CD4-positive, CD25-positive, alpha-beta regulatory T cell (primary cell): ENCODE data around the gene SPNS1. TPM values are rescaled to one million over a fixed set of nuclear protein-coding genes. Genes with fewer than 3 reads are reported as not detected.

ENCODE experiments used
- ATAC-seq, 2 donors: fragments of 150-1000 bp; cut with Tn5 transposase; one replicate each; pipeline ENCODE4 v1.10.0; 2021; ENCODE audit warnings: low read depth in 2 of 2, moderate number of reproducible peaks in 2 of 2, moderate library complexity in 1 of 2
- DNase-seq, 3 donors: peaks; one replicate each; pipeline versions ENCODE4 v3.0.0 to v3.0.0-alpha.2; 2012 to 2022; ENCODE audit warnings: mixed read lengths in 1 of 3
- H3K27ac ChIP-seq: one replicate; pipeline ENCODE4 v1.7.0; 2013; ENCODE audit warnings: mild to moderate bottlenecking, low read length; ENCODE audit not compliant: insufficient read depth, poor library complexity, severe bottlenecking
- H3K27me3 ChIP-seq: one replicate; pipeline ENCODE4 v1.7.0; 2013; ENCODE audit warnings: low read length; ENCODE audit not compliant: control insufficient read depth, insufficient read depth
- H3K36me3 ChIP-seq: one replicate; pipeline ENCODE4 v1.7.0; 2013; ENCODE audit warnings: mild to moderate bottlenecking, low read length, moderate library complexity; ENCODE audit not compliant: control insufficient read depth, insufficient read depth
- H3K4me1 ChIP-seq: 2 replicates; pipeline ENCODE4 v1.7.0; 2013; ENCODE audit warnings: mild to moderate bottlenecking, low read length; ENCODE audit not compliant: insufficient read depth, control insufficient read depth, poor library complexity, severe bottlenecking
- H3K4me3 ChIP-seq: one replicate; pipeline ENCODE4 v1.7.0; 2013; ENCODE audit warnings: low read depth, mild to moderate bottlenecking, low read length, moderate library complexity
- H3K9me3 ChIP-seq, 2 experiments: 1 replicate in 1 of 2; 2 replicates in 1 of 2; pipeline ENCODE4 v1.7.0; 2013; ENCODE audit warnings: low read length in 2 of 2, mild to moderate bottlenecking in 1 of 2, moderate library complexity in 1 of 2; ENCODE audit not compliant: control insufficient read depth in 2 of 2
- H3K27ac Mint-ChIP-seq, 3 donors: one replicate each; pipeline ENCODE4 v1.8.0; 2020 to 2022; ENCODE audit warnings: mild to moderate bottlenecking in 3 of 3, mixed read lengths in 3 of 3, moderate library complexity in 2 of 3
- H3K27me3 Mint-ChIP-seq: one replicate; pipeline ENCODE4 v1.8.0; 2022; ENCODE audit warnings: mild to moderate bottlenecking, mixed read lengths
- H3K36me3 Mint-ChIP-seq: one replicate; pipeline ENCODE4 v1.8.0; 2020; ENCODE audit warnings: mixed read lengths
- H3K4me1 Mint-ChIP-seq, 4 donors: one replicate each; pipeline ENCODE4 v1.8.0; 2020 to 2022; ENCODE audit warnings: mixed read lengths in 4 of 4, mild to moderate bottlenecking in 1 of 4
- H3K4me3 Mint-ChIP-seq, 4 donors: one replicate each; pipeline ENCODE4 v1.8.0; 2020 to 2022; ENCODE audit warnings: mild to moderate bottlenecking in 4 of 4, mixed read lengths in 4 of 4, moderate library complexity in 3 of 4
- H3K9me3 Mint-ChIP-seq, 7 donors: one replicate each; pipeline ENCODE4 v1.8.0; 2020 to 2022; ENCODE audit warnings: mixed read lengths in 7 of 7, mild to moderate bottlenecking in 3 of 7, moderate library complexity in 2 of 7
- polyA plus RNA-seq, 4 donors: library from polyadenylated mRNA; unstranded; fragments of 300-500 nt; fragmentation: Illumina TruSeq; gene quantifications; one replicate each; pipeline ENCODE4 v1.2.3, GENCODE V29; 2021
- total RNA-seq: library from RNA; stranded (reverse); gene quantifications from one replicate; pipeline ENCODE4 v1.2.3, GENCODE V29; 2022

SPNS1 gene
- total and polyA plus RNA-seq, 5 donors from 2014 or later = 22.3 to 32.9 (median 24.5) TPM

DNA sequence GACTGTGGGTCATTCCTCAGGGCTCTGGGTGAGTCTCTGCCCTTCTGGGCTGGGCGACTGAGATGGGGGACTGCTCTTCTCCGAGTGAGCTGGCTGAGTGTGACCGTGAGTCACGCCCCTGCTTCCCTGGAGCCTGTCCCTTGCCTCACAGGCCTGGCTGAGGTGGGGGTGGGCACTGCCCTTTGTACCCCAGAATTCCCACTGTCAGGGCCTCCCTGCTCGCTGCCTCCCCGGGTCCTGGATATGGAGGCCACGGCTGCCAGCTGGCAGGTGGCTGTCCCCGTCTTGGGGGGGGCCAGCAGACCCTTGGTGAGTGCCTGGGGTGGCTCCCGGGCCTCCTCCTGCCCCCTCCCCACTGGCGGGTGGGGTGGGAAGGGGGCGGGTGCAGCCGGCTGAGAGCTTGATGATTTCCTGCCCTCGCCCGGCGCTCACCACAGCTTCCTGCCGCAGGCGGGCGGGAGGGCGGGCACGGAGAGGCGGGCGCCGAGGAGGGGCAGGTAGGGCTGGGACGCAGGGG, 10.1 kb downstream of the SPNS1 start, which contains the start of gene LAT:
Gene LAT (plus strand): TSS at position 434 of the 517 bp plus-strand sequence. CDS start 366 bp downstream, outside the sequence.
- Mint-ChIP-seq H3K4me3 (peak within 1 kb of the TSS; percentile 90 to 99 (median 98)), H3K27me3 (peaks cover 5% of the 10 kb centered on the region), H3K9me3 (peaks cover 0 to 7% (median 1%) of the 10 kb centered on the region in 7 donors), H3K4me1 (peaks cover 6 to 62% (median 33%) of the 10 kb centered on the region in 4 donors), H3K36me3 (peaks cover 36% of the 10 kb centered on the region), H3K27ac (peak within 1 kb of the TSS; percentile 89 to 98 (median 96))
- Histone ChIP-seq H3K27ac (peak within 1 kb of the TSS; percentile 80), H3K27me3 (no peaks in the 10 kb centered on the region), H3K4me3 (peak within 1 kb of the TSS; percentile 85), H3K4me1 (peaks cover 65% of the 10 kb centered on the region), H3K36me3 (peaks cover 34% of the 10 kb centered on the region), H3K9me3 (peaks cover 0 to 6% of the 10 kb centered on the region in 2 experiments)
- DNase-seq (peak; percentile 68 to 89 (median 82)), ATAC-seq (peak; percentile 80 to 81)

DNA sequence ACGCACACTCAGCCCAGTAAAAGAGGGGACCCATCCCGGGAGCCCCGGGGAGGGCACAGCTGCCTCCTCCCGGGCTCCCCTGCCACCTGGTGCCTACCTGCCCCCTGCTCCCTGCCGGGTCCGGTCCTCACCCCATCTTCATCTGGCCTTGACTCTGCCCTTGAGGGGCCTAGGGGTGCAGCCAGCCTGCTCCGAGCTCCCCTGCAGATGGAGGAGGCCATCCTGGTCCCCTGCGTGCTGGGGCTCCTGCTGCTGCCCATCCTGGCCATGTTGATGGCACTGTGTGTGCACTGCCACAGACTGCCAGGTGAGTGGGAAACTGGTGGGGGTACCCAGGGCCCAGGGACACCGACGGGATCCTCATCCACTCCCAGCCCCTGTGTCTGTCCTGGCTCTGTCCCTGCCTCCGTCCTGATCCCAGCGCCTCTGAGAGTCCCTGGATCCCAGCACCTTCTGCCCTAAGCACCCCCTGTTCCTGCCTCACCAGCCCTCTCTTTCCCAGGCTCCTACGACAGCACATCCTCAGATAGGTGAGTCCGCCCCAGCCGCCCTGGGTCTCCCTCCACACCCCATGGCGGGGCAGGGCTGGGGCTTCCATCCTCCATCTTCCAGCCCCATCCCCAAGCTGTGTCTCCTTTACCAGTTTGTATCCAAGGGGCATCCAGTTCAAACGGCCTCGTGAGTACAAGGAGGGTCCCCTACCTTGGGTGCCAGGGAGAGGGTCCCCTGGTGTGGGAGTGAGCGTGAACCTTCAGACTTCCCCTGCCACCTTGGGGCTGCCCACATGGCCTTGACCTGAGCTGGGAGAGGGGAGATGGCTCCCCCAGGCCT, 10.8 kb downstream of the SPNS1 start:
- H3K9me3 Mint-ChIP-seq = peaks cover 0 to 7% (median 1%) of the 10 kb centered on the region in 7 donors
- H3K4me3 ChIP-seq = peak overlapping the region; percentile 85
- no peaks in the 10 kb centered on the region for H3K27me3 ChIP-seq
- DNase-seq (no peak), ATAC-seq (peak; percentile 21 to 27)
- H3K36me3 Mint-ChIP-seq = peaks cover 41% of the 10 kb centered on the region
- H3K4me1 ChIP-seq = peaks cover 73% of the 10 kb centered on the region
- peak overlapping the region; percentile 80 for H3K27ac ChIP-seq
- H3K27me3 Mint-ChIP-seq = peaks cover 5% of the 10 kb centered on the region
- H3K4me3 Mint-ChIP-seq = peak overlapping the region; percentile 90 to 99 (median 98)
- peaks cover 9 to 70% (median 39%) of the 10 kb centered on the region in 4 donors for H3K4me1 Mint-ChIP-seq
- H3K36me3 ChIP-seq = peaks cover 33% of the 10 kb centered on the region
- H3K9me3 ChIP-seq = peaks cover 0 to 6% of the 10 kb centered on the region in 2 experiments
- H3K27ac Mint-ChIP-seq = peak overlapping the region; percentile 89 to 98 (median 96)

DNA sequence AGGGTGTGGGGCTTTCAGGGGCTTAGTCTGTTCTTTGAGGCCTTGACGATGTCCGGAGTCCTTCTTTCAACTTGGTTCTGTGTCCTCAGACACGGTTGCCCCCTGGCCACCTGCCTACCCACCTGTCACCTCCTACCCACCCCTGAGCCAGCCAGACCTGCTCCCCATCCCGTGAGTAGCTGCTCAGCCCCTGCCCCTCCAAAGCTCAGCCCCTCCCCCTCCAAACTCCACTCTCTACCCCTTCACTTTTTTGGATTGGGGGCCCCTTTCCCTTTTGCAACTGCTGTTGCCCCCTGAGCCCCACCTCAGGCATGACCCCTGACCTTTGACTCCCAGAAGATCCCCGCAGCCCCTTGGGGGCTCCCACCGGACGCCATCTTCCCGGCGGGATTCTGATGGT, 11.5 kb downstream of the SPNS1 start:
- Mint-ChIP-seq H3K36me3 (peaks cover 42% of the 10 kb centered on the region), H3K9me3 (peaks cover 0 to 7% (median 1%) of the 10 kb centered on the region in 7 donors), H3K27me3 (peaks cover 5% of the 10 kb centered on the region), H3K4me3 (peak overlapping the region; percentile 90 to 99 (median 98)), H3K27ac (peak overlapping the region; percentile 89 to 98 (median 96)), H3K4me1 (peaks cover 14 to 72% (median 44%) of the 10 kb centered on the region in 4 donors)
- ATAC-seq (no peak), DNase-seq (no peak)
- peaks cover 29% of the 10 kb centered on the region for H3K36me3 ChIP-seq
- peak overlapping the region; percentile 85 for H3K4me3 ChIP-seq
- H3K27ac ChIP-seq = peak overlapping the region; percentile 80
- H3K9me3 ChIP-seq = peaks cover 0 to 6% of the 10 kb centered on the region in 2 experiments
- no peaks in the 10 kb centered on the region for H3K27me3 ChIP-seq
- peaks cover 77% of the 10 kb centered on the region for H3K4me1 ChIP-seq

GRCh38 chr16:28986492-28986891, 11.9 kb downstream of the SPNS1 start:
- peaks cover 0 to 5% of the 10 kb centered on the region in 2 experiments for H3K9me3 ChIP-seq
- peak overlapping the region; percentile 80 for H3K27ac ChIP-seq
- Mint-ChIP-seq H3K27me3 (peaks cover 5% of the 10 kb centered on the region), H3K27ac (peak overlapping the region; percentile 89 to 98 (median 96)), H3K36me3 (peaks cover 41% of the 10 kb centered on the region), H3K4me1 (peaks cover 14 to 77% (median 45%) of the 10 kb centered on the region in 4 donors), H3K9me3 (peaks cover 0 to 7% (median 1%) of the 10 kb centered on the region in 7 donors), H3K4me3 (peak overlapping the region; percentile 90 to 99 (median 98))
- ATAC-seq (no peak), DNase-seq (peak in 1 of 3 donors; percentile 31)
- H3K27me3 ChIP-seq = no peaks in the 10 kb centered on the region
- peaks cover 77% of the 10 kb centered on the region for H3K4me1 ChIP-seq
- H3K4me3 ChIP-seq = peak overlapping the region; percentile 85
- H3K36me3 ChIP-seq = peaks cover 25% of the 10 kb centered on the region

- Mint-ChIP-seq H3K4me1 (peaks cover 14 to 82% (median 47%) of the 10 kb centered on the region in 4 donors), H3K9me3 (peaks cover 0 to 7% (median 1%) of the 10 kb centered on the region in 7 donors), H3K27me3 (peaks cover 5% of the 10 kb centered on the region), H3K4me3 (peak overlapping the region; percentile 90 to 99 (median 98)), H3K27ac (peak overlapping the region; percentile 82 to 89 (median 87)), H3K36me3 (peaks cover 35% of the 10 kb centered on the region)
- Histone ChIP-seq H3K27me3 (no peaks in the 10 kb centered on the region), H3K4me3 (peak overlapping the region; percentile 85), H3K36me3 (peaks cover 22% of the 10 kb centered on the region), H3K9me3 (no peaks in the 10 kb centered on the region), H3K4me1 (peaks cover 74% of the 10 kb centered on the region), H3K27ac (peak overlapping the region; percentile 80)
- ATAC-seq (no peak), DNase-seq (peak in 1 of 3 donors; percentile 34)
Measured at GRCh38 chr16:28987170-28987853, 12.7 kb downstream of the SPNS1 start.

- peaks cover 0 to 7% (median 1%) of the 10 kb centered on the region in 7 donors for H3K9me3 Mint-ChIP-seq
- H3K9me3 ChIP-seq = no peaks in the 10 kb centered on the region
- peak overlapping the region; percentile 63 to 94 (median 88) for H3K4me3 Mint-ChIP-seq
- H3K27ac Mint-ChIP-seq = peak overlapping the region; percentile 87 to 90 (median 89)
- peaks cover 59% of the 10 kb centered on the region for H3K4me1 ChIP-seq
- ATAC-seq = no peak
- H3K27me3 ChIP-seq = no peaks in the 10 kb centered on the region
- peaks cover 22% of the 10 kb centered on the region for H3K36me3 Mint-ChIP-seq
- peaks cover 5% of the 10 kb centered on the region for H3K27me3 Mint-ChIP-seq
- H3K4me3 ChIP-seq = no peak overlapping the region
- peaks cover 22% of the 10 kb centered on the region for H3K36me3 ChIP-seq
- H3K27ac ChIP-seq = peak overlapping the region; percentile 80
- H3K4me1 Mint-ChIP-seq = peaks cover 14 to 71% (median 38%) of the 10 kb centered on the region in 4 donors
- no peak for DNase-seq
Measured at GRCh38 chr16:28989363-28989762, 14.8 kb downstream of the SPNS1 start.
